ENCODE results near the gene PLXNB2. TPM values are rescaled to one million over a fixed set of nuclear protein-coding genes. Genes with fewer than 3 reads are reported as not detected.

The PLXNB2 gene
- total and polyA plus RNA-seq, 4 donors: 41.1 to 97.3 (median 81.1) TPM

DNA sequence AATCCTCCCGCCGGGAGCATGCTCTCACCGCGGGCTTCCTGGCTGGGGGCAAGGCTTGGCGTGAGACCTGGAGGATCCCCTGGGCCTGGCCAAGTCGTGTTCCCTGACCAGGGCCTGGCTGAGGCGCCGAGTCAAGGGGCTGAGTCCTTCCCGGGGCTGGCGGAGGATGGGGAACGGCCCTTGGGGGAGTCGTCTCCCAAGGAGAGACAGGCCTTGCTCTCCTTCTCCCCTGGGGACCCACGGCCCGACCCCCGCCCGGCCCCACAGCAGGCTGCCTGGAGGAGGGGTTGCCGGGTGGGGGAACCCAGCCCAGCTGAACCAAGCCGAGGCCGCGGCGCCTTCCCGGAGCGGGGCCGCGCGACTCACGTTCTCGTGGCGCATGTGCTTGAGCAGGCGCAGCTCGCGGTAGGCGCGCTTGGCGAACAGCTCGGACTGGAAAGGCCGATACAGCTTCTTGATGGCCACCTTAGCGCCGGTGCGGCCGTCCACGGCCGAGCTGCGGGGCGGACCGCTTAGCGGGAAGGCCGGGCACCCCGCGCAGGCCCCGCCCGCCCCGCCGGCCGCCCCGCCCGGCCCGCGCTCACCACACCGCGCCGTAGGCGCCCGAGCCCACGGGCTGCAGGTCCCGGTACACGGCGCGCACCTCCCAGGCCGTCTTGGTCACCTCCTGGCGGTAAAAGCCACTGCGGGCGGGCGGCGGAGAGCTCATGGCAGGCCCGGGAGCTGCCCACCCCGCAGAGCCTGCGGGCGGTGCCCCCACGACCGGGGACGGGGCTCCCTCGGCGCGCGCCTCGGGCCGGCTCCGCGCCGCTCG is 46.4 kb downstream of the PLXNB2 start:
- H3K4me3 ChIP-seq (ENCODE audit: low read depth, low read length): peak overlapping the region; percentile 42
- under 1% methylated on average over 92 of the region's 92 CpGs for WGBS (ENCODE audit: insufficient coverage)
- peaks cover 33% of the 10 kb centered on the region for H3K4me1 ChIP-seq (ENCODE audit: control insufficient read depth, insufficient read depth, low read length)
- peak in 2 of 6 donors; percentile 85 to 90 for DNase-seq (ENCODE audit: low read depth in 4 of 6, low spot score in 6 of 6)
- H3K27ac ChIP-seq (ENCODE audit: low read depth, low read length): no peak overlapping the region
- no peaks in the 10 kb centered on the region for H3K27me3 ChIP-seq (ENCODE audit: control insufficient read depth, insufficient read depth, low read length)
- H3K36me3 ChIP-seq (ENCODE audit: control insufficient read depth, insufficient read depth, low read length): peaks cover 69% of the 10 kb centered on the region
- H3K9me3 ChIP-seq (ENCODE audit: control insufficient read depth, insufficient read depth, low read length): no peaks in the 10 kb centered on the region

- WGBS (ENCODE audit: insufficient coverage): 32% methylated on average over 7 of the region's 11 CpGs
These were observed 47.0 kb downstream of the PLXNB2 start for GRCh38 chr22:50260434-50260800.

DNA sequence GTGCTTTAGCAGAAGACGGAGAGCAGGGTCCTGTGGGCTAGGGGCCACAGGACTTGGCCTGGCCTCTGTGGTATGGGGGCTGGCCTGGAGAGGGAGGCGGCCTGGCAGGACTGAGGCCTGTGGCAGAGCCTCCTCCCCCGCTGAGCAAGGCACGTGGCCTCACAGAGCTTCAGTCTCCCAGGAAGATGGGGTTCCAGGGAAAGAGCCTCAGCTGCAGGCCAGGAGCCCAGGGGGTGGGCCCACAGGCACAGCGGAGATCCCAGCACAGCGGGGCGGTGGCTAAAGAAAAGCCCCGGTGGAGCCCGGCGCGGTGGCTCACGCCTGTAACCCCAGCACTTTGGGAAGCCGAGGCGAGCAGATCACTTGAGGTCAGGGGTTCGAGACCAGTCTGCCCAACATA is 48.1 kb downstream of the PLXNB2 start:
- Histone ChIP-seq H3K36me3 (ENCODE audit: control insufficient read depth, insufficient read depth, low read length) (peaks cover 69% of the 10 kb centered on the region), H3K9me3 (ENCODE audit: control insufficient read depth, insufficient read depth, low read length) (no peaks in the 10 kb centered on the region), H3K4me3 (ENCODE audit: low read depth, low read length) (no peak overlapping the region), H3K4me1 (ENCODE audit: control insufficient read depth, insufficient read depth, low read length) (peaks cover 33% of the 10 kb centered on the region), H3K27me3 (ENCODE audit: control insufficient read depth, insufficient read depth, low read length) (no peaks in the 10 kb centered on the region), H3K27ac (ENCODE audit: low read depth, low read length) (no peak overlapping the region)
- DNase-seq (ENCODE audit: low read depth in 4 of 6, low spot score in 6 of 6): no peak
- WGBS (ENCODE audit: insufficient coverage): 87% methylated on average over 12 of the region's 15 CpGs

More at GRCh38 chr22:50260434-50260800, 47.0 kb downstream of the PLXNB2 start:
- H3K9me3 ChIP-seq (ENCODE audit: control insufficient read depth, insufficient read depth, low read length): no peaks in the 10 kb centered on the region
- H3K27me3 ChIP-seq (ENCODE audit: control insufficient read depth, insufficient read depth, low read length): no peaks in the 10 kb centered on the region
- peak overlapping the region; percentile 42 for H3K4me3 ChIP-seq (ENCODE audit: low read depth, low read length)
- peaks cover 33% of the 10 kb centered on the region for H3K4me1 ChIP-seq (ENCODE audit: control insufficient read depth, insufficient read depth, low read length)
- DNase-seq (ENCODE audit: low read depth in 4 of 6, low spot score in 6 of 6): no peak
- H3K27ac ChIP-seq (ENCODE audit: low read depth, low read length): no peak overlapping the region
- peaks cover 69% of the 10 kb centered on the region for H3K36me3 ChIP-seq (ENCODE audit: control insufficient read depth, insufficient read depth, low read length)

DNA sequence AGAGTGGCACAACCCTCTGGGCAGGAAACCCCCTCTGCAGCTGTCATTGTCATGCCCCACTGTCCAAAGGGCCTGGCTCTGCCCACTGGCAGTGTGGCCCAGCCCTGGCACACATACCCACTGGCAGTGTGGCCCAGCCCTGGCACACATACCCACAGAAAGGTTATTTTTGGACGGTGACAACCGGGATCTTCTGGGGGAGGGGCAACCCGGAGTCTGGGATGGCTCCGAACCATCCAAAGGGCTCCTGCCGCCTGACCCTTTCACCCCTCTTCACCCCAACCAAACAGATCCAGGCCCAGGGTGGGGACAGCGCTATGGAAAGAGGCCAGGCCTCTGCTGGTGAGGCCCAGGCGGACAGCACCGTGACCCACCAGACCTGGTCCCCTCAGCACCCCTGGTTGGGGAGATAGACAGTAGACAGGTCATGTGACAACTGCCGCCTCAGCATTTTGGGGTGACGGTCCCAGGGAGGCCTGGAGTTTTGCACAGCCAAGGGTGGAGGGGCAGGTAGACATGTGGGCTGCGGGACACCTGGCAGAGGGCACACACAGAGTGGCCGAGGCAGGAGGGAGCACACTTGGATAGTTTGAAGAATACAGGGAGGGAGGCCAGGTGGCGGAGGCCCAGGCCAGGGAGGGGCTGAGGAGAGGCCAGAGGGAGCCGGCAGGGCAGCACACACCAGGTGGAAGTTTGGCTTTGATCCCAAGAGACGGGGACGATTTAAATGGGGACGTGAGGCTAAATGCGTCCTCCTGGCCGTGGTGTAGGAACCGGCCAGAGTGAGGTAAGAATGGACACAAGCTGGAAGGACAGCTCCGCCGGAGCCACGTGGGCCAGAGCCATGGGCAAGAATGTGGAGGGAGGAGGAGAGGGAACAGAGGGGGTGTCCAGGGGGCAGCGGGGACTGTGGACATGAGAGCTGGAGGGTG is 48.8 kb downstream of the PLXNB2 start:
- Histone ChIP-seq H3K27me3 (ENCODE audit: control insufficient read depth, insufficient read depth, low read length) (no peaks in the 10 kb centered on the region), H3K9me3 (ENCODE audit: control insufficient read depth, insufficient read depth, low read length) (no peaks in the 10 kb centered on the region), H3K4me1 (ENCODE audit: control insufficient read depth, insufficient read depth, low read length) (peaks cover 33% of the 10 kb centered on the region), H3K27ac (ENCODE audit: low read depth, low read length) (no peak overlapping the region), H3K4me3 (ENCODE audit: low read depth, low read length) (no peak overlapping the region), H3K36me3 (ENCODE audit: control insufficient read depth, insufficient read depth, low read length) (peaks cover 69% of the 10 kb centered on the region)
- DNase-seq (ENCODE audit: low read depth in 4 of 6, low spot score in 6 of 6): no peak
- WGBS (ENCODE audit: insufficient coverage): 83% methylated on average over 20 of the region's 24 CpGs

- H3K9me3 ChIP-seq (ENCODE audit: control insufficient read depth, insufficient read depth, low read length): no peaks in the 10 kb centered on the region
- H3K36me3 ChIP-seq (ENCODE audit: control insufficient read depth, insufficient read depth, low read length): peaks cover 69% of the 10 kb centered on the region
- H3K4me1 ChIP-seq (ENCODE audit: control insufficient read depth, insufficient read depth, low read length): peaks cover 28% of the 10 kb centered on the region
- no peak for DNase-seq (ENCODE audit: low read depth in 4 of 6, low spot score in 6 of 6)
- no peak overlapping the region for H3K4me3 ChIP-seq (ENCODE audit: low read depth, low read length)
- H3K27me3 ChIP-seq (ENCODE audit: control insufficient read depth, insufficient read depth, low read length): no peaks in the 10 kb centered on the region
- H3K27ac ChIP-seq (ENCODE audit: low read depth, low read length): no peak overlapping the region
- WGBS (ENCODE audit: insufficient coverage): 82% methylated on average over 25 of the region's 31 CpGs
These were observed 49.7 kb downstream of the PLXNB2 start for GRCh38 chr22:50257451-50258360.

DNA sequence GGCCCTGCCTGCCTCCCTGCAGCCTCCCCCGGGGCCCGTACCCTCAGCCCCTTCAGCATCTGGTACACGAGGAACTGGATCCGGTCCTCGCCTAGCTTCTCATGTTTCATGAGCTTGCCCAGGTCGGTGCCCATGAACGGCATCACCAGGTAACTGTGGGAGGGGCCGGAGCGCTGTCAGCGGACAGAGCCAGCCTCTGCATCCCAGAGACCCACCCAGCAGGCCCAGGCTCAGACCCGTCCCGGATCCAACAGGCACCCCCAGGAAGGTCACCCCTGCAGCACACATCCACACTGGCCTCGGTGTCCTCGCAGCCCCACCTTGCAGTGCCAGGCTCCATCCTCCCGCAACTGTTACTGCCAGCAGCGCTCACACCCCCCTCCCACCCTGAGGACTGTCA is 50.4 kb downstream of the PLXNB2 start:
- DNase-seq (ENCODE audit: low read depth in 4 of 6, low spot score in 6 of 6): no peak
- Histone ChIP-seq H3K36me3 (ENCODE audit: control insufficient read depth, insufficient read depth, low read length) (peaks cover 76% of the 10 kb centered on the region), H3K27me3 (ENCODE audit: control insufficient read depth, insufficient read depth, low read length) (no peaks in the 10 kb centered on the region), H3K9me3 (ENCODE audit: control insufficient read depth, insufficient read depth, low read length) (no peaks in the 10 kb centered on the region), H3K4me3 (ENCODE audit: low read depth, low read length) (no peak overlapping the region), H3K4me1 (ENCODE audit: control insufficient read depth, insufficient read depth, low read length) (peaks cover 28% of the 10 kb centered on the region), H3K27ac (ENCODE audit: low read depth, low read length) (no peak overlapping the region)
- WGBS (ENCODE audit: insufficient coverage): 91% methylated on average over 13 of the region's 16 CpGs

- H3K36me3 ChIP-seq (ENCODE audit: control insufficient read depth, insufficient read depth, low read length): peaks cover 80% of the 10 kb centered on the region
- no peaks in the 10 kb centered on the region for H3K9me3 ChIP-seq (ENCODE audit: control insufficient read depth, insufficient read depth, low read length)
- DNase-seq (ENCODE audit: low read depth in 4 of 6, low spot score in 6 of 6): no peak
- no peaks in the 10 kb centered on the region for H3K27me3 ChIP-seq (ENCODE audit: control insufficient read depth, insufficient read depth, low read length)
- no peak overlapping the region for H3K27ac ChIP-seq (ENCODE audit: low read depth, low read length)
- 91% methylated on average over 10 of the region's 12 CpGs for WGBS (ENCODE audit: insufficient coverage)
- H3K4me3 ChIP-seq (ENCODE audit: low read depth, low read length): no peak overlapping the region
- peaks cover 31% of the 10 kb centered on the region for H3K4me1 ChIP-seq (ENCODE audit: control insufficient read depth, insufficient read depth, low read length)
These were observed 51.1 kb downstream of the PLXNB2 start for GRCh38 chr22:50256258-50256862.

GRCh38 chr22:50255607-50256006 is 51.8 kb downstream of the PLXNB2 start:
- no peak overlapping the region for H3K4me3 ChIP-seq (ENCODE audit: low read depth, low read length)
- peaks cover 80% of the 10 kb centered on the region for H3K36me3 ChIP-seq (ENCODE audit: control insufficient read depth, insufficient read depth, low read length)
- H3K9me3 ChIP-seq (ENCODE audit: control insufficient read depth, insufficient read depth, low read length): no peaks in the 10 kb centered on the region
- WGBS (ENCODE audit: insufficient coverage): 93% methylated on average over 16 of the region's 17 CpGs
- H3K27me3 ChIP-seq (ENCODE audit: control insufficient read depth, insufficient read depth, low read length): no peaks in the 10 kb centered on the region
- no peak for DNase-seq (ENCODE audit: low read depth in 4 of 6, low spot score in 6 of 6)
- peaks cover 32% of the 10 kb centered on the region for H3K4me1 ChIP-seq (ENCODE audit: control insufficient read depth, insufficient read depth, low read length)
- no peak overlapping the region for H3K27ac ChIP-seq (ENCODE audit: low read depth, low read length)

DNA sequence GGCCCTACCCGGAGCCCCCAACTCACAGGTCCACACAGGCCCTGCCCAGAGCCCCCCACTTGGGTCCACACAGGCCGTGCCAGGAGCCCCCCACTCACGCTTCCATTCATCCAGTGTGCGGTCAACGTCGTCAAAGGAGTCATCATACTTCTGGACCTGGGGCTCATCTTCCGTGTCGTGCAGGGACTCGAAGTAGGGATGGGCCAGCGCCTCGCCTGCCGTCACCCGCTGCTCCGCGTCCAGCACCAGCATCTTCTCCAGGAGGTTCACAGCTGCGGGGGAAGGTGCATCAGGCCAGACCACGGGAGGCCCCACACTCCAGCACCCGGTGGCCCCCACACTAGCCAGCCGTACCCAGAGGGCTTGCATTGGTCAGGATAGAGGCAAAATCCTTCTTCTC is 52.3 kb downstream of the PLXNB2 start:
- no peak overlapping the region for H3K27ac ChIP-seq (ENCODE audit: low read depth, low read length)
- H3K4me1 ChIP-seq (ENCODE audit: control insufficient read depth, insufficient read depth, low read length): peaks cover 32% of the 10 kb centered on the region

More for the DNA sequence above, 52.3 kb downstream of the PLXNB2 start:
- Histone ChIP-seq H3K36me3 (ENCODE audit: control insufficient read depth, insufficient read depth, low read length) (peaks cover 80% of the 10 kb centered on the region), H3K27me3 (ENCODE audit: control insufficient read depth, insufficient read depth, low read length) (no peaks in the 10 kb centered on the region), H3K4me3 (ENCODE audit: low read depth, low read length) (no peak overlapping the region), H3K9me3 (ENCODE audit: control insufficient read depth, insufficient read depth, low read length) (no peaks in the 10 kb centered on the region)
- no peak for DNase-seq (ENCODE audit: low read depth in 4 of 6, low spot score in 6 of 6)
- 91% methylated on average over 18 of the region's 19 CpGs for WGBS (ENCODE audit: insufficient coverage)
